ENCODE results near the gene RXRA.
A peak's percentile ranks its signal among the peaks of the same experiment; 100 is the strongest.

The RXRA gene

GRCh38 chr9:134348404-134349155, 22.3 kb downstream of the RXRA start:
- no peaks in the 10 kb centered on the region for H3K27me3 ChIP-seq
- TF ChIP-seq, protein P1, sequence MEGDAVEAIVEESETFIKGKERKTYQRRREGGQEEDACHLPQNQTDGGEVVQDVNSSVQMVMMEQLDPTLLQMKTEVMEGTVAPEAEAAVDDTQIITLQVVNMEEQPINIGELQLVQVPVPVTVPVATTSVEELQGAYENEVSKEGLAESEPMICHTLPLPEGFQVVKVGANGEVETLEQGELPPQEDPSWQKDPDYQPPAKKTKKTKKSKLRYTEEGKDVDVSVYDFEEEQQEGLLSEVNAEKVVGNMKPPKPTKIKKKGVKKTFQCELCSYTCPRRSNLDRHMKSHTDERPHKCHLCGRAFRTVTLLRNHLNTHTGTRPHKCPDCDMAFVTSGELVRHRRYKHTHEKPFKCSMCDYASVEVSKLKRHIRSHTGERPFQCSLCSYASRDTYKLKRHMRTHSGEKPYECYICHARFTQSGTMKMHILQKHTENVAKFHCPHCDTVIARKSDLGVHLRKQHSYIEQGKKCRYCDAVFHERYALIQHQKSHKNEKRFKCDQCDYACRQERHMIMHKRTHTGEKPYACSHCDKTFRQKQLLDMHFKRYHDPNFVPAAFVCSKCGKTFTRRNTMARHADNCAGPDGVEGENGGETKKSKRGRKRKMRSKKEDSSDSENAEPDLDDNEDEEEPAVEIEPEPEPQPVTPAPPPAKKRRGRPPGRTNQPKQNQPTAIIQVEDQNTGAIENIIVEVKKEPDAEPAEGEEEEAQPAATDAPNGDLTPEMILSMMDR (IDR thresholded peaks at IDR 0.05), result no peak
- H3K36me3 ChIP-seq, result peaks cover 13% of the 10 kb centered on the region
- H3K27ac ChIP-seq, result no peak overlapping the region
- H3K4me1 ChIP-seq (ENCODE audit: control insufficient read depth in 1 of 2, insufficient read depth in 1 of 2, low read depth in 1 of 2, low read length in 1 of 2), result peaks cover 49 to 67% of the 10 kb centered on the region in 2 experiments
- H3K9me3 ChIP-seq, result no peaks in the 10 kb centered on the region
- no peak overlapping the region for H3K4me3 ChIP-seq (ENCODE audit: low read depth in 1 of 2, low read length in 1 of 2)

GRCh38 chr9:134349936-134350335, 23.7 kb downstream of the RXRA start:
- Histone ChIP-seq H3K27ac (peak overlapping the region; percentile 6), H3K9me3 (no peaks in the 10 kb centered on the region), H3K4me3 (ENCODE audit: low read depth in 1 of 2, low read length in 1 of 2) (no peak overlapping the region), H3K36me3 (peaks cover 13% of the 10 kb centered on the region), H3K27me3 (no peaks in the 10 kb centered on the region), H3K4me1 (ENCODE audit: control insufficient read depth in 1 of 2, insufficient read depth in 1 of 2, low read depth in 1 of 2, low read length in 1 of 2) (peaks cover 39 to 61% of the 10 kb centered on the region in 2 experiments)
- TF ChIP-seq, protein P1 (IDR thresholded peaks at IDR 0.05), result no peak

DNA sequence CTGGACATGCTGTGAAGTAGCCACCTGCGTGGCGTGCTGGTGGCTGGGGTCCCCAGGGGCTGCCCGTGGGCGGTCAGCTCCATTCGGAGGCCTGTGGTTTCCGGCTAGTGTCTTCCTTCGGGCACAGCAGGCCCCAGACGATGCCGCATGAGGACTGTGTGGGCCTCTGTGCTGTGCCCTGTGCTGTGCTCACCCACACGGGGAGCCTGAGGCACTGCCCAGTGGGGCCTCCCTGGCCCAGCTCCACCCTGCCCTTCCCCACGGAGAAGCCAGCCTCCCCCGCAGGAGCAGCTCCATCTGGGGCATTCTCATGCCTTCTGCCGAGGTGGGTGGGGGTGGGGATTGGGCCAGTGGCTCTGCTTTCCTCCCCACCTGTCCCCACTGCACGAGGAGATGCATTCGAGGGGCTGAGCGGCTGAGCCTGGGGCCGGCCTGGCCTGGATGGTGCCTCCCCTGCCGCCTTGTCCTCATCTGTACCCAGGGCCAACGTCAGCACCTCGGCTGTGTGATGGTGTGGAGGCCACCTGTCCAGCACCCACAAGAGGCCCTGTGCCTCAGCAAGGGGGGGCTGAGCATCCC, 24.2 kb downstream of the RXRA start:
- Histone ChIP-seq H3K4me1 (ENCODE audit: control insufficient read depth in 1 of 2, insufficient read depth in 1 of 2, low read depth in 1 of 2, low read length in 1 of 2) (peaks cover 39 to 61% of the 10 kb centered on the region in 2 experiments), H3K27me3 (no peaks in the 10 kb centered on the region)

GRCh38 chr9:134351606-134352176, 25.4 kb downstream of the RXRA start:
- H3K4me3 ChIP-seq (ENCODE audit: low read depth in 1 of 2, low read length in 1 of 2), result no peak overlapping the region
- H3K36me3 ChIP-seq, result peaks cover 13% of the 10 kb centered on the region
- peak overlapping the region; percentile 36 for H3K27ac ChIP-seq
- H3K4me1 ChIP-seq (ENCODE audit: control insufficient read depth in 1 of 2, insufficient read depth in 1 of 2, low read depth in 1 of 2, low read length in 1 of 2), result peaks cover 39 to 61% of the 10 kb centered on the region in 2 experiments
- TF ChIP-seq, protein P1 (IDR thresholded peaks at IDR 0.05), result no peak
- H3K9me3 ChIP-seq, result no peaks in the 10 kb centered on the region
- no peaks in the 10 kb centered on the region for H3K27me3 ChIP-seq

More for the DNA sequence above, 24.2 kb downstream of the RXRA start:
- no peak overlapping the region for H3K27ac ChIP-seq
- H3K4me3 ChIP-seq (ENCODE audit: low read depth in 1 of 2, low read length in 1 of 2), result no peak overlapping the region
- H3K9me3 ChIP-seq, result no peaks in the 10 kb centered on the region
- TF ChIP-seq, protein P1 (IDR thresholded peaks at IDR 0.05), result no peak
- H3K36me3 ChIP-seq, result peaks cover 13% of the 10 kb centered on the region

- Histone ChIP-seq H3K27ac (peak overlapping the region; percentile 36), H3K4me3 (ENCODE audit: low read depth in 1 of 2, low read length in 1 of 2) (no peak overlapping the region), H3K36me3 (peaks cover 13% of the 10 kb centered on the region), H3K9me3 (no peaks in the 10 kb centered on the region), H3K27me3 (no peaks in the 10 kb centered on the region), H3K4me1 (ENCODE audit: control insufficient read depth in 1 of 2, insufficient read depth in 1 of 2, low read depth in 1 of 2, low read length in 1 of 2) (peaks cover 39 to 61% of the 10 kb centered on the region in 2 experiments)
- TF ChIP-seq, protein P1 (IDR thresholded peaks at IDR 0.05), result no peak
Measured at GRCh38 chr9:134352247-134352933, 26.1 kb downstream of the RXRA start.
